Kidney tubule cell (primary cell): ENCODE measurements around the gene BID.
A peak's percentile ranks its signal among the peaks of the same experiment; 100 is the strongest.

Experiments used
- DNase-seq: peaks from one replicate; pipeline ENCODE4 v3.0.0-alpha.2; 2018; ENCODE audit warnings: low spot score

BID gene

GRCh38 chr22:17734187-17734586 is 40.1 kb downstream of the BID start:
- DNase-seq: no peak

- peak; percentile 54 for DNase-seq
Measured at GRCh38 chr22:17733466-17733865, 40.8 kb downstream of the BID start.

DNA sequence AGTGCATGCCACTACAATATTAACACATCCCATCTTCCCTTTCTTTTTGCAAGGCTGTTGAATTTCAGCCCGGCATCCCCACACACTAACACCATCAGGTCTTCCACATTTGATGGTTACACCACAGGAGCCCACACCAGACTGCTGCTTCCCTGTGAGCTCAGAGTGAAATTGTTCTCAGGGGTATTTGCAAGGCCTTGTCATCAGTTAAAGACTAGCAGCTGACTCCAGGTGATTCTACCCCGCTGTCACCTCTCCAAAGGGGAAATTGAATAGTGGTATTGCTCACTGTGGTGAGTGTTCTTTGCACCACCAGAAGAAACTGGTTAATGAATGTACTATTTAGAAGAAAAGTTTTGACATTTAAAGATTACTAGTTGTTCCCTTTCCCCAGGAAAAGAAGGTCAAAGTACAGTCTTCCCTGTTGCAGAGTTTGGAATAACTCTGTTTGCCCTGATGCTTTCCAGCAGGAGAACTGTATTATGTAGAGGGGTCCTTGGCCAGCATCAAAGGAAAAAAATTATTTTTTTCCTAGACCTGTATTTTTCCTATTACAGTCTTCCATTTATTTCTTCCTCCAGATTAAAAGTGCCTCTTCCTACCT is 41.9 kb downstream of the BID start:
- DNase-seq: peak; percentile 58

DNA sequence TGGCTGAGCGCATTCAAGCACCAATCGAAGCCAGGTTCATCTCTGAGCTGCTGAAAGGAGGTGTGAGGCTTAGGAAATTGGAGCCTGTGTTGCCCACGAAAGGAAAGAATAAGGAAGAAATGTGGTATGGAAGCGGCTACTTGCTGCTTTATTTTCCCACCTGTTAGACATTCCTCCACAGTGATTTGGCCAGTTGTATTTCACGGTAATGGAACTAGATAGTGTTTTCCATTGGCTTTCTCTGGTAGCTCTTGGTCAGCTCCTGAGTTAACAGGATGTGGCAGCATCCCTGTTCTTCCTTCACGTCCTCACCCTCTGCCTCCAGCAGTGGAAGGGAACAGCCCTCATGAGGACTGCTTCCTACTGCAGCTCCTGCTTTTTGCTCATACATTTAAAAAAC is 44.7 kb downstream of the BID start:
- DNase-seq: no peak

GRCh38 chr22:17728786-17729185 is 45.5 kb downstream of the BID start:
- DNase-seq: no peak

- DNase-seq: no peak
Measured at GRCh38 chr22:17726928-17727897, 47.1 kb downstream of the BID start.

DNA sequence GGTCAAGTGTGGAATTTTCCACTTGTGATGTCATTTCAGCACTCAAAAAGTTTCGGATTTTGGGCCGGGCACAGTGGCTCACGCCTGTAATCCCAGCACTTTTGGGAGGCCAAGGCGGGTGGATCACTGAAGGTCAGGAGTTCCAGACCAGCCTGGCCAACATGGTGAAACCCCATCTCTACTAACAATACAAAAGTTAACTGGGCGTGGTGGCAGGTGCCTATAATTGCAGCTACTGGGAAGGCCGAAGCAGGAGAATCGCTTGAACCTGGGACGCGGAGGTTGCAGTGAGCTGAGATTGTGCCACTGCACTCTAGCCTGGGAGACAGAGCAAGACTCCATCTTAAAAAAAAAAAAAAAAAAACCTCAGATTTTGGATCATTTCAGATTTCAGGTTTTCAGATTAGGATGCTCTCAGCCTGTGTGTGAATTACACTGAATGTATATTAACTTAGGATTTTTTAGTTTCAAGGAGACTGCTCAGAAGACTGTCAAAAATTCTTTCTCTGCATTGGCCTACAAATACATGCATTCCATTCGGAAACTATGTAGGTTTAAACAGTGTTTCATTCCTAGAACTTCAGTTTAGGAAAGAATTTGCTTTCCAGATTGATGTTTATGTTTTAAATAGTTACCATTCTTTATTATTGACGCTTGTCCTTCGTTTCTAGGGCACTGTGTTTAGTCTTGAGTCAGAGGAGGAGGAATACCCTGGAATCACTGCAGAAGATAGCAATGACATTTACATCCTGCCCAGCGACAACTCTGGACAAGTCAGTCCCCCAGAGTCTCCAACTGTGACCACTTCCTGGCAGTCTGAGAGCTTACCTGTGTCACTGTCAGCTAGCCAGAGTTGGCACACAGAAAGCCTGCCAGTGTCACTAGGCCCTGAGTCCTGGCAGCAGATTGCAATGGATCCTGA is 48.0 kb downstream of the BID start:
- peak; percentile 43 for DNase-seq

DNA sequence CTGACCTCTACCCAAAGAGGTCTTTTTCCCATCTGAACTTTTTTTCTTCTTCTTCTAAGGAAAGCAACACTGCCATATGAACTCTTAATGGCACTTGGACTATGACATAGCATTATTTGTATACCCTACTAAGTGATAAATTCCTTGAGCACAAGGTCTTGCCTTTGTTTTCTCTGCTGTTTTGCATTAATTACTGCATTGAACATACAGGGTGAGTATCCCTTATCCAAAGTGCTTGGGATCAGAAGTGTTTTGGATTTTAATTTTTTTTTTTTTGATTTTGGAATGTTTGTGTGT is 48.8 kb downstream of the BID start:
- no peak for DNase-seq

DNA sequence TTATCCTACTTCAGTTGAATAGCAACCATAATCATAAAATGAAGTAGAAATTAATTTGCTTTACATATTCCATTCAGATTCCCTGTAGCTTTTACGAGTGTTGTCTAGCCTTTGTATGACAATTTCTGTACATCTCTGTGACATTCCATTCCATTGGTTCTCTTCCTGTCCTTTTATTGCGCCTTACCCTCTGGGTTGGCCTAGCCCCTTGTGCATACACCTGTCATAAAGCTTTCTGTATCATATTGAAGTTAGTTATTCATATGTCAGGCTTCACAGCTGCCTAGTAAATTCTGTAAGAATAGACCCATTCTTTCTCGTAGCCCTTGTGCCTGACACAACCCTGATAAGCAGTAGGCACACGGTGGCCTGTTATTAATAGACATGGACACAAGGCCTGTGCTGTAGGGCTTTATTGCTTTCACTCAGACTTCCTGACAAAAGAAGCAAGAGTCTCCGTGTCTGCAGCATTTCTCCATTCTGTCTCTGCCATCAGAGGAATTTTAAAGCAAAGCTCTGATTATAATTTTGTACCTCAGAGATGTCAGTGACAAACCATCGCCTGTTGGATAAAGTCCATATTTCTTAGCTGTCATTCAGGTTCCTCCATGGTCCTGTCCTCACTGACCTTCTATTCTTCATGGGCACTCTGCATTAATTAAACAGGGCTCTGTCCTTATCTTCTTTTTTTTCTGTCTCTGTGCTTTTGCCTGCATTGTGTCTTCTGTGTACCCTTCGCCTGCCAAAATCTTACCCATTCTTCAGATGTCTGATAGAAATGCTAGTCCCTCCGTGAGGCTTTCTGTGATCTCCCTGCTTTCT is 49.4 kb downstream of the BID start:
- no peak for DNase-seq

DNA sequence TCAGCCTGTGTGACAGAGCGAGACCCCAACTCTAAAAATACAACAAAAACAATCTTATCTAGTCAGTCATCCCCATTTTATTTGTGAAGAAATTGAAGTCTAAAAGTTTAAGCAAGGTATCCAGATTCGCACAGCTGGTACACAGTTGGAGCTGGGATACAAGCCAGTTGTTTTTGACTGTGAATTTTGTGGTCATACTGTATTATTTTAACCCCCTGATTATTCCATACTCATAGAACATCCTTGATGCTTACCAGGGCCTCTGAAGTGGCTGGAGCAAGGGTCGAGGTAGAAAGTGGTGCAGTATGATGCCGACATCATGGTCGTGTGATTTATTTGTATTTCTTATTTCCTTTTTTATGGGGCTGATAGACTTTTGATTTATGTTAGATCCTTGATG is 50.0 kb downstream of the BID start:
- DNase-seq: no peak

DNA sequence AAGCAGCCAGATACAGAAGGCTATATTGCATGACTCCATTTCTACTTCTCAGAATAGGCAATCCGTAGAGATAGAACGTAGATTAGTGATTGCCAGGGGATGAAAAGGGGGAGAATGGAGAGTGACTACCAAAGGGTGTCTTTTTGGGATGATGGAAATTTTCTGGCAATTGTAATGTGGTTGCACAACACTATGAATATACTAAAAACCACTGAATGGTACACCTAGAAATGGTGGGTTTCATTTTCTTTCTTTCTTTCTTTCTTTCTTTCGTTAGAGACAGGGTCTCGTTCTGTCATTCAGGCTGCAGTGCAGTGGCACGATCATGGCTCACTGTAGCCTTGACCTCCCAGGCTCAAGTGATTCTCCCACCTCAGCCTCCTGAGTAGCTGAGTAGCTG is 54.4 kb downstream of the BID start:
- DNase-seq: no peak

- DNase-seq: no peak
Measured at GRCh38 chr22:17717708-17718107, 56.6 kb downstream of the BID start.

DNA sequence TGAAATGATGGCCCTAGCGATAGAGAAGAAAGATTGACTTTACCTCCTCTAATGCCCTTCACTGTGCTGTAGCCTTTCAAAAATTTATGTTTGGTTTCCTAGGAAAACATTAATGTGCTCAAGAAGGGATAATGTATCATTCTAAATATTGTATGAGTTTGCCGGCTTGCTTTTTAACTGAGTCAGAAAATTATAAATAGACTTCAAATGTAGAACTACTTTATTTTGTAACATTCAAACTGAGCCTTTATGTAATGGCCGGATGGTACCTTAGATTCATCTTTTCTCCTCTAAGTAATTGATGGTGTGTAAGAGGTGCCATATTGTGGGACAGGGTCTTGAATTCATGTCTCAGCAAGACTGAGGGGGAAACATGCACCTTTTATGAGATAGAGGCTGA is 57.7 kb downstream of the BID start:
- no peak for DNase-seq

DNA sequence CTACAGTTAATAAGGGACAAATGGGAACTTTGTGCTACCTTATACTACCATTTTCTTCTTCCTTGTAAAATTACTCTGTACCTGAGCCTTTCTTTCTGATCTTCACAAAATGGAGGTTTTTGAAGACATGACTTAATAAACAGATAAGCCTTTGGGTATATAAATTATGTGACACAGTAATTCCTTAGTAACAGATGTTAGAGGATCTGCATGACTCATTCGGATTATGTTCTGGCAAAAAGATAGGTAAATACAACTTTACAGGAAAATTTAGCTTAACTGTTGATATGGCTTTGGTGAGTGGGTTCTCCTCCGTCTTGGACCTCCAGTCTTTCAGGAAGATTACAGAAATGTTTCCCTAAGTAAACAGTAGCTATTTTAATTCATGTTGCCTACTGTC is 61.8 kb downstream of the BID start:
- DNase-seq: no peak

- DNase-seq: no peak
Measured at GRCh38 chr22:17710023-17710422, 64.2 kb downstream of the BID start.

DNA sequence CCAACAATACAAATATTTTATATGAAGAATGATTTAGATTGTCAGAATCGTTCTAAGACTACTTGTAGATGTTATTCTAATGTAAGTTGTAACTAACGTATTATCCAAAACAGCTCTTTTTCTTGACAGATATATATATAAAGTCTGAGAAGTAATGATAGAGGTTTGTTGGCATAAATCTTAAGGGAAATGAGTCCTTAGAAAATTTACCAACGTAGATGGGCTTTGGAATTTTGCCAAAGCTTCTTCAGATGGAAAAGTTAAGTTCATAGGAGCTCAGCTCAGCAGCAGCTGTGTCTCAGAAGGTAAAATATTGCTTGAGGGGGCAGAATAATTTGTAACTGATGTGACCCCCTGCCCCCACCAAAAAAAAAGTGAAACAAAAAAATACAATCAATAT is 66.7 kb downstream of the BID start:
- DNase-seq: peak; percentile 20

GRCh38 chr22:17706947-17707346 is 67.3 kb downstream of the BID start:
- DNase-seq: no peak

DNA sequence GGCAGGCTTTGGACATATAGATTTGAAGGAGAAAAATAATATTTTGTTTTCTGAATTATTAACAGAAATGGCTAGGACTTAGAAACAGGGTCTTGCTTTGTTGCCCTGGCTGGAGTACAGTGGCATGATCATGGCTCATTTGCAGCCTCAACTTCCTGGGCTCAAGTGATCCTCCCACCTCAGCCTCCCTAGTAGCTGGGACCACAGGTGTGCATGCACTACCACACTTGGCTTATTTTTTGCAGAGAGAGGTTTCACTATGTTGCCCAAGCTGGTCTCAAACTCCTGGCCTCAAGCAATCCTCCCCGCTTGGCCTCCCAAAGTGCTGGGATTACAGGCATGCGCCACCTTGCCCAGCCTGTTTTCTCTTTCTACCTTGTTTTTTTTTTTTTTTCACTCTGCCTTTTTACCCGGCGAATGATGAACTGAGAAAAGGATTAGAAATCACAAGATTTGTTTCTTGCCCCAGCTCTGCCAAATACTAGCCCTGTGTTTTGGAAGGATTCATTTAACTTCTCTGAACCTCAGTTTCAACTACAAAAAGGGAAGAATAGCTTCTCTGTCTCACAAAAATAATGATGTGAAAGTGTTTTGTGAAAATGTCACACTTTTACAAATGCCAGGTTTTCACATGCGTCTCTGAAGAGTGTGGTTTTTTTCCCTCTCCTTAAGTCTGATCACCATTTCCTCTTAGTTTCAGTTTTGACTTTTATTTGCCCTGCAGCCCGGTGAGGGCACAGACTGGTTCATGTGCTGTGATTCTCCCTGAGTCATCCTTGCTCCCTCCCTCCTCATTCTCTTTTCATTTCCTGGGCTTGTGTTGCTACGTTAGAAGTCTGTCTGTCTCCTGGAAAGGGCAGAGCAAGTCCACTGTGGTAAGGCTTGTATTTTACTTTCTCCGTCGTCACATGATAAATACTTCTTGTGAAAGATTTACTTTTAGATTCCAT is 68.0 kb downstream of the BID start:
- DNase-seq: peak; percentile 95

- peak; percentile 34 for DNase-seq
Measured at GRCh38 chr22:17705546-17705945, 68.7 kb downstream of the BID start.

DNA sequence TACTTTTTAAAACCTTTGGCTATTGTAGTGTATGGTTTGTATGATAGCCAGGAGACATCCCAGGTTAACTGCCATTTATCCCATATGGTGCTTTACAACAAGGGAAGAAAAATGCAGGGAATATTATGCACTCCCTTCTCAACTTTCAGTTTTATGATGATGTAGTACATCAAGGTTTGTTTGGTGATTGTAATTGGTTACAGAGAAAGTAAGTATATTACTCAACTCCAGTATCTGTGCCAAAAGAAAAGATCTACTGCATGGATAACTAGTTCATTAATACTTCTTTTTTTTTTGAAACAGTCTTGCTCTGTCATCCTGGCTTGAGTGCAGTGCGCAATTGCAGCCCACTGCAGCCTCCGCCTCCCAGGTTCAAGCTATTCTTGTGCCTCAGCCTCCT is 70.5 kb downstream of the BID start:
- DNase-seq: no peak

GRCh38 chr22:17700778-17701177 is 73.5 kb downstream of the BID start:
- DNase-seq: no peak
